ENCODE data around the gene SEMA4B. TPM values are rescaled to one million over a fixed set of nuclear protein-coding genes. Genes with fewer than 3 reads are reported as not detected.

The SEMA4B gene
- total and polyA plus RNA-seq, 2 donors (not counting 1 experiment from before 2014, with no cell fraction given) = 285 to 336 TPM

DNA sequence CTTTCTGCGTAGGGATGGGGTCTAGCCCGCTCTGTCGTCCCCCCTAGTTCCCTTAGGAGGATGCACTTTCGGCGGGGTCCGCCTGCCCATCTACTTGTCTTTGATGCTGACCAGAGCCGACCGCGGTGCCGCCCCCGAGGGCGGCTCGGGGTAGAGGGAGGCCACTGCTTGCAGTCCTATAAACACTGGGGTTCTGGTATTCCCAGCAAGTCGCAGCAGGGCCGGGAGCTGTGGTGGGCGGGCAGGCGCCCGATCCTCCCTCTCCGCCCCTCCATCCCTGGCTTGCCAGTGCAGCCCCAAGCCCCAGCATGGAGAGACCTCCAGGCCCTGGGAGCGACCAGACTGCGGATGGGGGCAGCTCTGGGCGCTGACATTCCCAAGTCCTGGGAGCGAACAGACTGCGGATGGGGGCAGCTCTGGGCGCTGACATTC lies 830 bp downstream of the SEMA4B start:
- H3K4me1 Mint-ChIP-seq = peaks cover 75% of the 10 kb centered on the region
- peaks cover 98% of the 10 kb centered on the region for H3K79me2 ChIP-seq (ENCODE audit: control insufficient read depth, insufficient read depth, low read length)
- H2AFZ ChIP-seq (ENCODE audit: insufficient read depth, low read depth, low read length, poor library complexity, severe bottlenecking) = peak overlapping the region; percentile 69
- peak overlapping the region; percentile 93 for H3K4me3 Mint-ChIP-seq
- no peaks in the 10 kb centered on the region for H3K27me3 Mint-ChIP-seq
- CTCF ChIA-PET = interaction anchor here (1.2 to 9.6 kb wide), 10 partner anchors 11 to 118 kb away, joined by 3 to 169 read pairs (median 5); partner anchors contain the start of genes CIB1 and GDPGP1
- H3K9me3 Mint-ChIP-seq (ENCODE audit: insufficient read depth) = no peaks in the 10 kb centered on the region
- H3K9me3 ChIP-seq (ENCODE audit: control extremely low read depth in 1 of 3, control insufficient read depth in 2 of 3, insufficient read depth in 1 of 3, low read length in 2 of 3) = no peaks in the 10 kb centered on the region
- TF ChIP-seq, protein P1, sequence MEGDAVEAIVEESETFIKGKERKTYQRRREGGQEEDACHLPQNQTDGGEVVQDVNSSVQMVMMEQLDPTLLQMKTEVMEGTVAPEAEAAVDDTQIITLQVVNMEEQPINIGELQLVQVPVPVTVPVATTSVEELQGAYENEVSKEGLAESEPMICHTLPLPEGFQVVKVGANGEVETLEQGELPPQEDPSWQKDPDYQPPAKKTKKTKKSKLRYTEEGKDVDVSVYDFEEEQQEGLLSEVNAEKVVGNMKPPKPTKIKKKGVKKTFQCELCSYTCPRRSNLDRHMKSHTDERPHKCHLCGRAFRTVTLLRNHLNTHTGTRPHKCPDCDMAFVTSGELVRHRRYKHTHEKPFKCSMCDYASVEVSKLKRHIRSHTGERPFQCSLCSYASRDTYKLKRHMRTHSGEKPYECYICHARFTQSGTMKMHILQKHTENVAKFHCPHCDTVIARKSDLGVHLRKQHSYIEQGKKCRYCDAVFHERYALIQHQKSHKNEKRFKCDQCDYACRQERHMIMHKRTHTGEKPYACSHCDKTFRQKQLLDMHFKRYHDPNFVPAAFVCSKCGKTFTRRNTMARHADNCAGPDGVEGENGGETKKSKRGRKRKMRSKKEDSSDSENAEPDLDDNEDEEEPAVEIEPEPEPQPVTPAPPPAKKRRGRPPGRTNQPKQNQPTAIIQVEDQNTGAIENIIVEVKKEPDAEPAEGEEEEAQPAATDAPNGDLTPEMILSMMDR (IDR thresholded peaks at IDR 0.05) = no peak
- TF ChIP-seq EZH2 (IDR thresholded peaks at IDR 0.05; ENCODE audit: borderline replicate concordance, insufficient read depth, low read depth, low read length, poor library complexity, severe bottlenecking) = no peak
- no peak for DNase-seq
- peak overlapping the region; percentile 93 for H3K4me2 ChIP-seq (replicated peaks; ENCODE audit: low read depth, low read length, poor library complexity, severe bottlenecking)
- H3K27ac ChIP-seq (ENCODE audit: low read length in 2 of 2) = peak overlapping the region; percentile 18 to 72
- H3K27me3 ChIP-seq (replicated peaks in 1 of 4; ENCODE audit: control extremely low read depth in 1 of 4, control insufficient read depth in 3 of 4, insufficient read depth in 4 of 4, low read length in 3 of 4) = no peaks in the 10 kb centered on the region
- peaks cover 58% of the 10 kb centered on the region for H4K20me1 ChIP-seq (ENCODE audit: control insufficient read depth, insufficient read depth, low read length, poor library complexity, severe bottlenecking)
- peaks cover 71 to 80% of the 10 kb centered on the region in 2 donors for H3K4me1 ChIP-seq (ENCODE audit: control insufficient read depth in 2 of 2, insufficient read depth in 2 of 2, low read length in 2 of 2)
- no peak for ATAC-seq (ENCODE audit: low read depth)
- peak overlapping the region; percentile 85 for H3K9ac ChIP-seq (ENCODE audit: low read length)
- 14% methylated on average over 25 of the region's 25 CpGs for WGBS (ENCODE audit: insufficient coverage)
- POLR2A ChIA-PET = interaction anchor here (1.0 to 10.5 kb wide), 8 partner anchors 10 to 40 kb away, joined by 3 to 150 read pairs (median 8); partner anchors contain the start of genes CIB1 and GDPGP1
- peak overlapping the region; percentile 88 for H3K27ac Mint-ChIP-seq
- intact Hi-C loops (cut with micrococcal nuclease) = loop anchor here (1.0 kb wide), 4 partner anchors 11 to 31 kb away; partner anchors contain the start of gene CIB1
- peak overlapping the region; percentile 79 to 94 (median 86) for H3K4me3 ChIP-seq (ENCODE audit: control extremely low read depth in 1 of 5, extremely low read depth in 1 of 5, insufficient read depth in 1 of 5, low read depth in 2 of 5, low read length in 4 of 5)
- peaks cover 0 to 45% of the 10 kb centered on the region in 2 experiments for H3K36me3 ChIP-seq (replicated peaks in 1 of 2; ENCODE audit: control extremely low read depth in 1 of 2, control insufficient read depth in 1 of 2, extremely low read depth in 1 of 2, insufficient read depth in 2 of 2, low read length in 1 of 2)

DNA sequence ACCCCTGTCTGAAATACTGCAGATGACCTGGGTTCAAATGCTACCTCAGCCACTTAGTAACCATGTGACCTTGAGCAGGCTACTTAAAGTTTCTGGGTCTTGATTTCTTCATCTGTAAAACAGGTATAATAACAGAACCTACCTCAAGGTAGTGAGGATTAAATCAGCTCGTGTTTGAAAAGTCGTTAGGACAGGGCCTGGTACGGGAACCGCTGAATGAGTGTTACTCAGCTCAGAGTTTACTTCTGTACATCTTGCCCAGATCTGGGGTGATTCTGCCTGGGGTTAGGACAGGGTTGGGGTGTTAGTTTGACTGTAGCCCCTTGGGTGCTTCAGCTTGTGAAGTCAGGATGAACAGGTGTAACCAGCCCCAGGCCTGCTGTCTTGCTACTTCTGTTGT lies 1.8 kb downstream of the SEMA4B start:
- peaks cover 100% of the 10 kb centered on the region for H3K79me2 ChIP-seq (ENCODE audit: control insufficient read depth, insufficient read depth, low read length)
- H3K27me3 ChIP-seq (replicated peaks in 1 of 4; ENCODE audit: control extremely low read depth in 1 of 4, control insufficient read depth in 3 of 4, insufficient read depth in 4 of 4, low read length in 3 of 4) = no peaks in the 10 kb centered on the region
- peak overlapping the region; percentile 93 for H3K4me3 Mint-ChIP-seq
- H3K9me3 ChIP-seq (ENCODE audit: control extremely low read depth in 1 of 3, control insufficient read depth in 2 of 3, insufficient read depth in 1 of 3, low read length in 2 of 3) = no peaks in the 10 kb centered on the region
- H4K20me1 ChIP-seq (ENCODE audit: control insufficient read depth, insufficient read depth, low read length, poor library complexity, severe bottlenecking) = peaks cover 68% of the 10 kb centered on the region
- H3K36me3 ChIP-seq (replicated peaks in 1 of 2; ENCODE audit: control extremely low read depth in 1 of 2, control insufficient read depth in 1 of 2, extremely low read depth in 1 of 2, insufficient read depth in 2 of 2, low read length in 1 of 2) = peaks cover 2 to 54% of the 10 kb centered on the region in 2 experiments
- no peak overlapping the region for H2AFZ ChIP-seq (ENCODE audit: insufficient read depth, low read depth, low read length, poor library complexity, severe bottlenecking)
- no peak for TF ChIP-seq EZH2 (IDR thresholded peaks at IDR 0.05; ENCODE audit: borderline replicate concordance, insufficient read depth, low read depth, low read length, poor library complexity, severe bottlenecking)
- TF ChIP-seq, protein P1 (IDR thresholded peaks at IDR 0.05) = no peak
- CTCF ChIA-PET = interaction anchor here (1.0 to 9.6 kb wide), 7 partner anchors 11 to 43 kb away, joined by 5 to 169 read pairs (median 5); partner anchors contain the start of genes CIB1 and GDPGP1
- ATAC-seq (ENCODE audit: low read depth) (no peak), DNase-seq (no peak)
- intact Hi-C loops (cut with micrococcal nuclease) = no loop called here
- 92% methylated on average over 2 of the region's 4 CpGs for WGBS (ENCODE audit: insufficient coverage)
- H3K4me2 ChIP-seq (replicated peaks; ENCODE audit: low read depth, low read length, poor library complexity, severe bottlenecking) = peak overlapping the region; percentile 93
- H3K27me3 Mint-ChIP-seq = no peaks in the 10 kb centered on the region
- peaks cover 77 to 90% of the 10 kb centered on the region in 2 donors for H3K4me1 ChIP-seq (ENCODE audit: control insufficient read depth in 2 of 2, insufficient read depth in 2 of 2, low read length in 2 of 2)
- H3K9ac ChIP-seq (ENCODE audit: low read length) = peak overlapping the region; percentile 85
- H3K27ac Mint-ChIP-seq = peak overlapping the region; percentile 83
- peak overlapping the region; percentile 17 to 94 (median 86) for H3K4me3 ChIP-seq (ENCODE audit: control extremely low read depth in 1 of 5, extremely low read depth in 1 of 5, insufficient read depth in 1 of 5, low read depth in 2 of 5, low read length in 4 of 5)
- H3K9me3 Mint-ChIP-seq (ENCODE audit: insufficient read depth) = no peaks in the 10 kb centered on the region
- peaks cover 83% of the 10 kb centered on the region for H3K4me1 Mint-ChIP-seq
- peak overlapping the region in 1 of 2 donors; percentile 72 for H3K27ac ChIP-seq (ENCODE audit: low read length in 2 of 2)
- POLR2A ChIA-PET = interaction anchor here (0.6 to 10.5 kb wide), 5 partner anchors 11 to 420 kb away, joined by 3 to 150 read pairs (median 4); no protein-coding TSS in a partner anchor
